Spleen (tissue), 13 donors: ENCODE measurements around the gene CHST12. TPM values are rescaled to one million over a fixed set of nuclear protein-coding genes. Genes with fewer than 3 reads are reported as not detected.

Source experiments
- DNase-seq: peaks from one replicate; pipeline ENCODE4 v3.0.0-alpha.2; 2020
- H3K27ac ChIP-seq, 8 donors: fragments of 200-600 bp; sonication (generic) in 7 of 8; 1 replicate in 4 of 8; 2 replicates in 4 of 8; pipeline versions ENCODE4 v1.5.0 to v1.8.0; 2016 to 2021; ENCODE audit warnings: inconsistent platforms in 4 of 8, mild to moderate bottlenecking in 4 of 8, moderate library complexity in 1 of 8
- H3K27me3 ChIP-seq, 7 donors: fragments of 200-600 bp; sonication (generic) in 6 of 7; replicated peaks in 1 of 7; 1 replicate in 4 of 7; 2 replicates in 3 of 7; pipeline versions ENCODE4 v1.5.0 to v1.8.0; 2016 to 2021; ENCODE audit warnings: inconsistent platforms in 3 of 7, mild to moderate bottlenecking in 1 of 7
- H3K36me3 ChIP-seq, 6 donors: fragments of 200-600 bp; sonication (generic) in 5 of 6; 1 replicate in 4 of 6; 2 replicates in 2 of 6; pipeline versions ENCODE4 v1.5.0 to v1.8.0; 2016 to 2021; ENCODE audit warnings: inconsistent platforms in 2 of 6
- H3K4me1 ChIP-seq, 6 donors: fragments of 200-600 bp; sonication (generic) in 5 of 6; 1 replicate in 3 of 6; 2 replicates in 3 of 6; pipeline versions ENCODE4 v1.5.0 to v1.8.0; 2016 to 2021; ENCODE audit warnings: inconsistent platforms in 3 of 6
- H3K4me3 ChIP-seq, 8 donors: fragments of 200-600 bp; sonication (generic) in 7 of 8; 1 replicate in 4 of 8; 2 replicates in 4 of 8; pipeline versions ENCODE4 v1.5.0 to v1.8.0; 2016 to 2021; ENCODE audit warnings: inconsistent platforms in 4 of 8, mild to moderate bottlenecking in 4 of 8, moderate library complexity in 2 of 8
- H3K9me3 ChIP-seq, 8 donors: fragments of 200-600 bp; sonication (generic) in 7 of 8; 1 replicate in 4 of 8; 2 replicates in 4 of 8; pipeline versions ENCODE4 v1.5.0 to v1.8.0; 2016 to 2021; ENCODE audit warnings: inconsistent platforms in 4 of 8
- CTCF ChIP-seq, 11 experiments: fragments of 200-600 bp in 7 of 11; fragments of 450-650 bp in 4 of 11; sonication (generic) in 4 of 11; IDR thresholded peaks in 8 of 11; conservative IDR thresholded peaks in 3 of 11; 1 replicate in 7 of 11; 2 replicates in 4 of 11; pipeline versions ENCODE4 v1.4.0 to v1.8.0; 2016 to 2021; ENCODE audit warnings: antibody characterized with exemption in 11 of 11, inconsistent platforms in 4 of 11, mild to moderate bottlenecking in 1 of 11
- POLR2A ChIP-seq, 3 donors: fragments of 450-650 bp; IDR thresholded peaks; one replicate each; pipeline ENCODE4 v1.5.1; 2017; ENCODE audit warnings: antibody characterized with exemption in 3 of 3, mild to moderate bottlenecking in 1 of 3
- POLR2AphosphoS5 ChIP-seq, 3 donors: sonication (generic); formaldehyde crosslinking; IDR thresholded peaks; one replicate each; pipeline ENCODE4 v1.5.1; 2017; ENCODE audit warnings: antibody characterized with exemption in 3 of 3
- WGBS, 5 donors: extraction: QIAGEN DNeasy Blood & Tissue Kit in 3 of 5; methylation state at CpG; one replicate each; pipeline versions ENCODE4 v1.1.5 to v1.1.7; 2013 to 2018; 5-methylcytosine and 5-hydroxymethylcytosine counted together
- intact Hi-C: fragments of 100-400 bp; cut with DNase I; formaldehyde crosslinking; loops from one replicate; pipeline ENCODE4 v1.15.0; 2023; ENCODE audit warnings: low total_unique reads
- long read RNA-seq, 2 donors: transcript quantifications; one replicate each; lab custom pipeline, GENCODE V29; 2026
- polyA plus RNA-seq, 3 donors: library from polyadenylated mRNA; stranded (reverse); fragments of 200-250 nt; gene quantifications; one replicate each; pipeline ENCODE4 v1.2.1, GENCODE V29; 2013
- total RNA-seq, 7 donors: library from RNA; depleted of rRNA in 3 of 7; stranded (reverse); fragments of >200 nt in 3 of 7; fragmentation: NEBNext Ultra II Directional in 4 of 7; extraction: Animal tissue kit (Norgen Biotek cat#: 25700) in 4 of 7; gene quantifications; one replicate each; pipeline versions ENCODE4 v1.1.0 to v1.2.1, GENCODE V29; 2016 to 2021
- donor health status: healthy with polysubstance abuse.
- donor health status: DM: no; HTN: no; CAD: no; lungs with moderate emphysema.
- donor health status: DM: no; HTN: no; CAD: no.
- donor health status: Bipolar disorder and iron deficiency.
- donor health status: healthy.
- donor health status: DM: no; HTN: no; CAD: no.
- donor health status: DM: yes; HTN: yes; CAD: no.

CHST12 gene
- total RNA-seq, result 10 to 100 TPM; 28.2 to 51.4 (median 33.2) TPM
- 10 to 100 TPM in 2 of 3 donors, 1 to 10 TPM in 1; 7.7 to 14.4 (median 11.7) TPM for polyA plus RNA-seq
- long read RNA-seq, donor 1, full-length matches to known transcripts, result 12 of 22 reads
- long read RNA-seq, donor 1, partial matches to known transcripts, result 10 of 22 reads
- long read RNA-seq, donor 1, other reads (novel, unspliced or antisense), result 0 of 22 reads
- long read RNA-seq, donor 2, full-length matches to known transcripts, result 7 of 7 reads
- long read RNA-seq, donor 2, partial matches to known transcripts, result 0 of 7 reads
- long read RNA-seq, donor 2, other reads (novel, unspliced or antisense), result 0 of 7 reads

DNA sequence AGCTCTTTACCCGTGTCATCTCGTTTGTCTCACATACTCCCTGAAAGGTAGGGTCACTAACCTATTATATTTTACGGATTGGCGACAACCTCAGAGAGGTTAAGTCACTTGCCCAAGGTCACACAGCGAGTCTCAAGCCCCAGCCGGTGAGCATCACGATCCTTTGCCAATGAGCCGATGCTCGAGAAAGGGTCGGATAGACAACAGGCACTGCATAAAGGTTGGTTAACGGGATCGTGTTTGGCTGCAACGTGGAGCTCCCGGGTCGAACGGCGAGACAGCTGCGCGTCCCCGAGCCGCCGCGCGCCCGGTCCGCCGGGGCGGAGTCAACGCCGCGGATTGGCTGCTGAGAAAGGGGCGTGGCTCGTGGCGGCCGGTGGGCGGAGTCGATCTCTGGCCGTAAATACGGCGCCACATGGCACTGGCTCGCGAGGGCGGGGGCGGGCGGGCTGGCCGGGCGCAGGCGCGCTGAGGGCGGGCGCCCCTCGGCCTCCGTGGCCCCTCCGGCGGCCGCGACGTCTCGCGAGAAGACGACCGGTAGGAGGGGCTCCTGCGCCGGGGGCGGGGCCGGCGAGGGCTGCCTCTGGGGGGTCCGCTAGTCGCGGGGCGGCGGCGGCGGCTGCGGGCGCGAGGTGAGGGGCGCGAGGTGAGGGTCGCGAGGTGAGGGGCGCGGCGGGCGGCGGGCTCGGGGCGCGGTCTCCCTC, at the start of gene CHST12:
TSS of gene CHST12 (plus strand) at position 598 of the 704 bp plus-strand sequence. CDS start 29,029 bp downstream, outside the sequence.
- peak within 1 kb of the TSS; percentile 63 to 93 (median 84) for H3K27ac ChIP-seq
- no peaks in the 10 kb centered on the region for H3K36me3 ChIP-seq
- 2 to 7% (median 2%) methylated on average over 18 to 89 of the region's 89 CpGs for WGBS, 5 donors
- peak in 2 of 11 experiments; percentile 4 to 26 for TF ChIP-seq CTCF (IDR thresholded peaks at IDR 0.05 in 8 of 11, conservative IDR thresholded peaks at IDR 0.05 in 3 of 11)
- TF ChIP-seq POLR2A (IDR thresholded peaks at IDR 0.05), result no peak
- TF ChIP-seq POLR2AphosphoS5 (IDR thresholded peaks at IDR 0.05), result peak; percentile 75 to 85 (median 85)
- H3K9me3 ChIP-seq, result no peaks in the 10 kb centered on the region
- intact Hi-C loops, result no loop called here
- H3K27me3 ChIP-seq, result no peaks in the 10 kb centered on the region
- peak within 1 kb of the TSS; percentile 76 to 93 (median 88) for H3K4me3 ChIP-seq
- DNase-seq, result peak; percentile 97
- peaks cover 48 to 92% (median 79%) of the 10 kb centered on the region in 6 donors for H3K4me1 ChIP-seq

DNA sequence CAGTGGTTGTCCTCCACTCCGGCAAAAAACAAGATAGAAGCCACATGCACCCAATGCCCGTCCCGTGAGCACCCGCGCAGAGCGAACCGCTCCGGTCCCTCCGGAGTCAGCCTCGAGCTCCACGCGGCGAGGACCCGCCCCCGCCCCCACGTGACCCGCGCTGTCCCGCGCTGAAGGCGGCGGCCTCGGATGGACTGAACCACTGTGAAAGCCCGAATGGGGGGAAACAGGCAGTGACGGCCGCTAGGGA, 49.5 kb upstream of the CHST12 start:
- H3K9me3 ChIP-seq, result no peaks in the 10 kb centered on the region
- H3K4me3 ChIP-seq, result peak overlapping the region; percentile 86 to 100 (median 98)
- intact Hi-C loops, result loop anchor here (5.0 kb wide), 1 partner anchor 112 kb away; the partner anchor contains the start of genes MRM2 and NUDT1
- H3K36me3 ChIP-seq, result peaks cover 0 to 24% (median 2%) of the 10 kb centered on the region in 6 donors
- WGBS, 5 donors, result 0 to 1% (median 0%) methylated on average over 25 to 26 of the region's 26 CpGs
- H3K27me3 ChIP-seq, result no peaks in the 10 kb centered on the region
- peak; percentile 86 to 88 (median 88) for TF ChIP-seq POLR2AphosphoS5 (IDR thresholded peaks at IDR 0.05)
- peak in 1 of 3 donors; percentile 17 for TF ChIP-seq POLR2A (IDR thresholded peaks at IDR 0.05)
- peak in 1 of 11 experiments; percentile 16 for TF ChIP-seq CTCF (IDR thresholded peaks at IDR 0.05 in 8 of 11, conservative IDR thresholded peaks at IDR 0.05 in 3 of 11)
- peak overlapping the region; percentile 96 to 100 (median 100) for H3K27ac ChIP-seq
- peak; percentile 98 for DNase-seq
- peaks cover 27 to 51% (median 48%) of the 10 kb centered on the region in 6 donors for H3K4me1 ChIP-seq

GRCh38 chr7:2354186-2354938, 49.0 kb upstream of the CHST12 start, which contains the start of gene EIF3B:
EIF3B (plus strand) TSS chr7:2354827; CDS start chr7:2354922, 95 bp downstream.
- TF ChIP-seq POLR2AphosphoS5 (IDR thresholded peaks at IDR 0.05), result peak; percentile 92 to 94 (median 94)
- TF ChIP-seq POLR2A (IDR thresholded peaks at IDR 0.05), result peak in 2 of 3 donors; percentile 51 to 64
- peak in 2 of 11 experiments; percentile 11 for TF ChIP-seq CTCF (IDR thresholded peaks at IDR 0.05 in 8 of 11, conservative IDR thresholded peaks at IDR 0.05 in 3 of 11)
- 0% methylated on average over 23 to 55 of the region's 55 CpGs for WGBS, 5 donors
- peaks cover 32 to 56% (median 53%) of the 10 kb centered on the region in 6 donors for H3K4me1 ChIP-seq
- H3K27me3 ChIP-seq, result no peaks in the 10 kb centered on the region
- H3K36me3 ChIP-seq, result peaks cover 0 to 29% (median 5%) of the 10 kb centered on the region in 6 donors
- intact Hi-C loops, result loop anchor here (5.0 kb wide), 1 partner anchor 112 kb away; the partner anchor contains the start of genes MRM2 and NUDT1
- DNase-seq, result peak; percentile 97
- H3K9me3 ChIP-seq, result no peaks in the 10 kb centered on the region
- H3K4me3 ChIP-seq, result peak within 1 kb of the TSS; percentile 86 to 100 (median 98)
- peak within 1 kb of the TSS; percentile 96 to 100 (median 100) for H3K27ac ChIP-seq
